Measurements from ENCODE around the gene SLC22A23.
"Not testable (repeated sequence)": the region's sequence is repeated elsewhere in the genome, so short reads cannot be mapped to it uniquely, and the experiment has no call there.

SLC22A23 gene

DNA sequence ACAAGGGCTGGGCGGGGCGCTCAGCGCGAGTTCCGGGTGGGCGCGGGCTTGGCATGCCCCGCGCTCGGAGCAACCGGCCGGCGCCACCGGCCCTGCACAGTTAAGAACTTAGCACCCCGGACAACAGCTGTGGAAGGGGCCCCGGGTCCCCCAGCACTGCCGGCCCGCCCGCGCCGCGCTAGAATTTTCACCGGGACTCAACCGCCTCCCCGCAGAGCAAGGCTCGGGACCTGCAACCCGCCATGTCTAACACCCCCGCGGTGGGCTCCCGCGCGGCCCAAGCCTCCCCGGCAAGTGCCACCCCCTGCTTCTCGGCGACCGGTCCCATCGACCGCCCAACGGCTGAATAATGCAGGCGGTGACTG is 203.3 kb downstream of the SLC22A23 start:
- Histone ChIP-seq H3K4me1 (ENCODE audit: control insufficient read depth in 1 of 2, insufficient read depth in 2 of 2, low read length in 2 of 2) (peaks cover 6 to 14% of the 10 kb centered on the region in 2 donors), H3K4me3 (ENCODE audit: low read depth in 1 of 2, low read length in 2 of 2) (no peak overlapping the region), H3K27ac (ENCODE audit: low read depth, low read length) (no peak overlapping the region), H3K9me3 (ENCODE audit: control insufficient read depth in 1 of 2, low read length in 2 of 2) (no peaks in the 10 kb centered on the region), H3K36me3 (ENCODE audit: control insufficient read depth in 1 of 2, insufficient read depth in 2 of 2, low read length in 2 of 2) (no peaks in the 10 kb centered on the region), H3K9ac (ENCODE audit: low read depth in 1 of 2, low read length in 2 of 2) (no peak overlapping the region), H3K27me3 (ENCODE audit: control insufficient read depth in 1 of 2, insufficient read depth in 2 of 2, low read length in 2 of 2) (no peaks in the 10 kb centered on the region)

- H3K4me3 ChIP-seq (ENCODE audit: low read depth in 1 of 2, low read length in 2 of 2), result no peak overlapping the region
- H3K4me1 ChIP-seq (ENCODE audit: control insufficient read depth in 1 of 2, insufficient read depth in 2 of 2, low read length in 2 of 2), result peaks cover 8 to 9% of the 10 kb centered on the region in 2 donors
- H3K27ac ChIP-seq (ENCODE audit: low read depth, low read length), result no peak overlapping the region
- H3K9ac ChIP-seq (ENCODE audit: low read depth in 1 of 2, low read length in 2 of 2), result no peak overlapping the region
- H3K9me3 ChIP-seq (ENCODE audit: control insufficient read depth in 1 of 2, low read length in 2 of 2), result no peaks in the 10 kb centered on the region
- H3K27me3 ChIP-seq (ENCODE audit: control insufficient read depth in 1 of 2, insufficient read depth in 2 of 2, low read length in 2 of 2), result no peaks in the 10 kb centered on the region
- no peaks in the 10 kb centered on the region for H3K36me3 ChIP-seq (ENCODE audit: control insufficient read depth in 1 of 2, insufficient read depth in 2 of 2, low read length in 2 of 2)
Measured at GRCh38 chr6:3252861-3253596, 203.8 kb downstream of the SLC22A23 start.

DNA sequence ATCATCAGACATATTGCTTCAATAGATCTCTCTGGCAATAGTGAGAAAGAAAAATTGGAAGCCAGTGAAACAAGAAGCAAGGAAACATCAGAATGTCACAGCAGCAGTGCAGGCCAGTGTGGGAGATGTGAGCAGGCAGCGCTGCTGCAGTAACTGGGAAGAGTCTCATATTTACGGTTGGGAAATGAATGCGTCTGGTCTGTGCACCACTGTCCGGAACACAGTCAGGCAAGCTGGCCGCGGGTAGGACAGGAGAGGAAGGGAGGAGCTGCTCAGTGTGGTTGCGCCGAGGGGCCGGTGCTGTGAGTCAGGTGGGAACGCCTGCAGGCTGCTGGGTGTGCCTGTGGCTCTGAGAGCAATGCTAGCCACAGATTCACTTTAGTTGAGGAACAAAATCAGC is 204.5 kb downstream of the SLC22A23 start:
- no peak overlapping the region for H3K9ac ChIP-seq (ENCODE audit: low read depth in 1 of 2, low read length in 2 of 2)
- no peak overlapping the region for H3K27ac ChIP-seq (ENCODE audit: low read depth, low read length)
- H3K36me3 ChIP-seq (ENCODE audit: control insufficient read depth in 1 of 2, insufficient read depth in 2 of 2, low read length in 2 of 2), result no peaks in the 10 kb centered on the region
- H3K4me3 ChIP-seq (ENCODE audit: low read depth in 1 of 2, low read length in 2 of 2), result no peak overlapping the region
- peaks cover 8 to 10% of the 10 kb centered on the region in 2 donors for H3K4me1 ChIP-seq (ENCODE audit: control insufficient read depth in 1 of 2, insufficient read depth in 2 of 2, low read length in 2 of 2)
- H3K27me3 ChIP-seq (ENCODE audit: control insufficient read depth in 1 of 2, insufficient read depth in 2 of 2, low read length in 2 of 2), result peaks cover 0 to 2% of the 10 kb centered on the region in 2 donors
- H3K9me3 ChIP-seq (ENCODE audit: control insufficient read depth in 1 of 2, low read length in 2 of 2), result no peaks in the 10 kb centered on the region

DNA sequence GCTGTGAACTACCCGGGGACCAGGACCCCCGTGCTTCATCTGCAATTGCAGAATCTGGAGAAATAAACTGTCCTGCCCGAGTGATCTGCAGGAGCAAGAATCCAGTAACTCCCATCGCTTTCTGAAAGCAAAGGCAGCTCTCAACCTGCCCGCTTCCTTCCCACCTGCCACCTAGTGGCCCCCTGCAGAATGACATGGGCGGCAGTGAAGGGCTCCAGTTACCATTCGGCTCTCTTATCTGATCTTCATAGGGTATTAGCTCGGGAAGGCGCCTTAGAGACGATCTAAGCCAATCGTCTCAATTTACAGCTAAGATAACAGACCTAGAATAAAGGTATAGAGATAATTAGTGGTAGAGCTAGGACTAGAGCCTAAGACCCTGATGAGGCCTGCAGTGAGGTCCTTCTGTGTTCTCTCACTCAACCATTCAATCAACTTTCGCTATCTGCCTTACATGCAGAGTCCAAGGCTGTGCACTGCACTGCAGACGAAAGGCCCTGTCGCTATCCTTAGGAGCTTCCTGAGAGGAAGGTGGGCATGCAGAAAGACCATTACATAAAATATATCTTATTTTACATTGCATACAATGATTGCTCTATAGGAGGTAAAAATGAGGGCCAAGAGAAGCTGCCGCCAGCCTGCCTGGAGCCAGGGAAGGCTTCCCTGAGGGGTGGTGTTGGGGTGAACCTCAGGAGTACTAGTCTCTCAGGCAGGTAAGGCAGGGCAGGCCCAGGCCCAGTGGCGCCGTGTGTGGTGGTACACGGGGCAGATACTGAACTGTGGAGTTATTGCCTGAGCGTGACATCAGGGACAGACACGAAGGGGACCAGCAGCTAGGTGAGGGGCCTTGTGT is 205.2 kb downstream of the SLC22A23 start:
- Histone ChIP-seq H3K9me3 (ENCODE audit: control insufficient read depth in 1 of 2, low read length in 2 of 2) (no peaks in the 10 kb centered on the region), H3K4me1 (ENCODE audit: control insufficient read depth in 1 of 2, insufficient read depth in 2 of 2, low read length in 2 of 2) (peaks cover 8 to 10% of the 10 kb centered on the region in 2 donors), H3K9ac (ENCODE audit: low read depth in 1 of 2, low read length in 2 of 2) (no peak overlapping the region), H3K4me3 (ENCODE audit: low read depth in 1 of 2, low read length in 2 of 2) (peak overlapping the region in 1 of 2 donors; percentile 40), H3K27ac (ENCODE audit: low read depth, low read length) (no peak overlapping the region), H3K27me3 (ENCODE audit: control insufficient read depth in 1 of 2, insufficient read depth in 2 of 2, low read length in 2 of 2) (peaks cover 0 to 4% of the 10 kb centered on the region in 2 donors), H3K36me3 (ENCODE audit: control insufficient read depth in 1 of 2, insufficient read depth in 2 of 2, low read length in 2 of 2) (no peaks in the 10 kb centered on the region)

DNA sequence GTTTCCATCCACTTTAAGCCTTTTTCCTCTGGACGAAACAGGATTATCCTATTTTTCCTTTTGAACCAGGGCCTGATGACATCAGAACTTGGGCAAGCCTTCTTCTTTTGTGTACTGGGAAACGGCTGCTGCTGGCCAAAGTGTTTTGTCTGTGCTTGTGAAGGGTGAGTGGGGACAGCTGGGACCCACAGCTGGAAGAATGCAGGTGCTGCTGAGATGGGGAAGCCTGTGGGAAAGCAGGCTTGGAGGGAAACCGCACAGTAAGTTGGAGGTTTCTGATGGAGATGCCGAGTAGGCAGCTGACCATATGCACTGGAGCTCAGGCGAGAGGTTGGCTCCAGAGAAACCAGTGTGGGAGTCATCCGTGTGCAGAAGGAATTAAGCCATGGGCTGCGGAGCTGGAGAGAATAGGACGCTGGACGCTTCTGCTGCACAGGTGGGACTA is 206.6 kb downstream of the SLC22A23 start:
- H3K4me1 ChIP-seq (ENCODE audit: control insufficient read depth in 1 of 2, insufficient read depth in 2 of 2, low read length in 2 of 2), result peaks cover 8 to 10% of the 10 kb centered on the region in 2 donors
- no peaks in the 10 kb centered on the region for H3K36me3 ChIP-seq (ENCODE audit: control insufficient read depth in 1 of 2, insufficient read depth in 2 of 2, low read length in 2 of 2)
- no peak overlapping the region for H3K27ac ChIP-seq (ENCODE audit: low read depth, low read length)
- H3K4me3 ChIP-seq (ENCODE audit: low read depth in 1 of 2, low read length in 2 of 2), result no peak overlapping the region
- peaks cover 0 to 4% of the 10 kb centered on the region in 2 donors for H3K27me3 ChIP-seq (ENCODE audit: control insufficient read depth in 1 of 2, insufficient read depth in 2 of 2, low read length in 2 of 2)
- H3K9ac ChIP-seq (ENCODE audit: low read depth in 1 of 2, low read length in 2 of 2), result no peak overlapping the region
- no peaks in the 10 kb centered on the region for H3K9me3 ChIP-seq (ENCODE audit: control insufficient read depth in 1 of 2, low read length in 2 of 2)

DNA sequence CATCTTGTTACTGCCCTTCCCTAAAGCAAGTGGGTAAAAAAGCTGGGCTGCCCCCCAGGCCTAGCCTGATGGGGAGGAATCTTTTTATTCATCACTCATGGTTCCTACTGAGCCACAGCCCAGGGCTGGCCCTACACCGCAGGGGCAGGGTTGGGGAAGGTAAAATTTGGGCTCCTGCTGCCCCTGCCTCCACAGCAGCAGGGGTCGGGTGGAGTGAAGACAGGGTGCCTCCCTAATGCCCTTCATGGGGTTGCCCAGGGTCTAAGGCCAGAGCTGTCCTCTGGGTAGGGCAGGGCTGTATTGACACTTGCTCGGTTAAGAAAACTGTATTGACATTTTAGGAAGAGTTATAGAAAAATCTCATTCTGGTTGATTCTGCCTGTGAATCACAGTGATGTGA is 207.0 kb downstream of the SLC22A23 start:
- H3K27ac ChIP-seq (ENCODE audit: low read depth, low read length), result no peak overlapping the region
- no peak overlapping the region for H3K9ac ChIP-seq (ENCODE audit: low read depth in 1 of 2, low read length in 2 of 2)
- H3K4me3 ChIP-seq (ENCODE audit: low read depth in 1 of 2, low read length in 2 of 2), result no peak overlapping the region
- peaks cover 0 to 4% of the 10 kb centered on the region in 2 donors for H3K27me3 ChIP-seq (ENCODE audit: control insufficient read depth in 1 of 2, insufficient read depth in 2 of 2, low read length in 2 of 2)
- no peaks in the 10 kb centered on the region for H3K9me3 ChIP-seq (ENCODE audit: control insufficient read depth in 1 of 2, low read length in 2 of 2)
- H3K4me1 ChIP-seq (ENCODE audit: control insufficient read depth in 1 of 2, insufficient read depth in 2 of 2, low read length in 2 of 2), result peaks cover 8 to 10% of the 10 kb centered on the region in 2 donors
- H3K36me3 ChIP-seq (ENCODE audit: control insufficient read depth in 1 of 2, insufficient read depth in 2 of 2, low read length in 2 of 2), result no peaks in the 10 kb centered on the region

DNA sequence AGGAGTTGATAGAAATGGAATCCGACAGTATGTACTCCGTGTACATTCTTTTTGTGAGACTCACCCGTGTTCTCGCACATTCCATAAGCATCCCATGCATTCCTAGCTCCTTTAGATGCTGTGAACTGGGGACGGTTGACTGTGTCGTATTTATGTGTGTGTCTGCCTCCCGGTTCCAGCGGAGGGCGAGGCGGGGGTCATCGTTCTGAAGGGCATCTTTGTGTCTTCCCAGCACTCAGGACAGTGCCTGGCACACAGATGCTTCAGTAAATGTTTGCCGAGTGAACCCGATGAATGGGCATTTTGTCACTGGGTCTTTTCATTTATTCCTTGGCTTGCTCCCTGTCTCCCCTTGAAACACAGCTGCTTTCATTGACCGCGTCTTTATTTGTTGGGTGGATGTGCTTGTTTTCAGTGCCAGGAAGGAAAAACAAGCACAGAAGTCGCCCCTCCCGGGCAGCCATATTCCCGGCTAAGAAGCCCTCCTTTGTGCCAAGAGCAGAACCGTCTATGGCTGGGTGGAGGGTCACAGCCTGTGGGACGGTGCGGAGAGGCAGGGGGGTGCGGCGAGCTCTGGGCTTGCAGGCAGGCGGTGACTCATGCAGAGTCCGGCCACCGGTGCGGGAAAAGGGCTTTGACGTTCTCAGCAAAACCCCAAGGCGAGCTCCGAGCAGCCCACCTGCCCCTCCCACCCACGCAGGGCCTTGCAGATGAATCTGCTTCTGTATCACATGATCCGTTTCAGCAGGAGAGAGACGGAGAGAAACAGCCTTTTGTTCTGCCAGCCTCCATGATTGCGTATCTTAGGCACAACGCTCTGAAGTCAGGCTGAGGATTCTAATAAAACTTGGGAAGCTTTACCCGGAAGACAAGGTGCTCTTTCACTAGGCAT is 209.3 kb downstream of the SLC22A23 start:
- no peak overlapping the region for H3K9ac ChIP-seq (ENCODE audit: low read depth in 1 of 2, low read length in 2 of 2)
- no peaks in the 10 kb centered on the region for H3K9me3 ChIP-seq (ENCODE audit: control insufficient read depth in 1 of 2, low read length in 2 of 2)
- no peaks in the 10 kb centered on the region for H3K36me3 ChIP-seq (ENCODE audit: control insufficient read depth in 1 of 2, insufficient read depth in 2 of 2, low read length in 2 of 2)
- H3K4me1 ChIP-seq (ENCODE audit: control insufficient read depth in 1 of 2, insufficient read depth in 2 of 2, low read length in 2 of 2), result peaks cover 8 to 10% of the 10 kb centered on the region in 2 donors
- H3K27ac ChIP-seq (ENCODE audit: low read depth, low read length), result no peak overlapping the region
- H3K27me3 ChIP-seq (ENCODE audit: control insufficient read depth in 1 of 2, insufficient read depth in 2 of 2, low read length in 2 of 2), result peaks cover 0 to 6% of the 10 kb centered on the region in 2 donors
- H3K4me3 ChIP-seq (ENCODE audit: low read depth in 1 of 2, low read length in 2 of 2), result peak overlapping the region; percentile 50

- no peaks in the 10 kb centered on the region for H3K36me3 ChIP-seq (ENCODE audit: control insufficient read depth in 1 of 2, insufficient read depth in 2 of 2, low read length in 2 of 2)
Measured at GRCh38 chr6:3245216-3245615, 211.6 kb downstream of the SLC22A23 start.

DNA sequence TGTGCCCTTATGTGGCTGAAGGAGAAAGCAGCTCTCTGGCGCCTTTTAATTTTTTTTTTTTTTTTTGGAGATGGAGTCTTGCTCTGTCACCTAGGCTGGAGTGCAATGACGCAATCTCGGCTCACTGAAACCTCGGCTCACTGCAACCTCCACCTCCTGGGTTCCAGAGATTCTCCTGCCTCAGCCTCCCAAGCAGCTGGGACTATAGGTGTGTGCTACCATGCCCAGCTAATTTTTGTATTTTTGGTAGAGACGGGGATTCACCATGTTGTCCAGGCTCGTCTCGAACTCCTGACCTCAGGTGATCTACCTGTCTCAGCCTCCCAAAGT is 212.1 kb downstream of the SLC22A23 start:
- H3K27me3 ChIP-seq (ENCODE audit: control insufficient read depth in 1 of 2, insufficient read depth in 2 of 2, low read length in 2 of 2); H3K36me3 ChIP-seq (ENCODE audit: control insufficient read depth in 1 of 2, insufficient read depth in 2 of 2, low read length in 2 of 2); H3K27ac ChIP-seq (ENCODE audit: low read depth, low read length); H3K4me3 ChIP-seq (ENCODE audit: low read depth in 1 of 2, low read length in 2 of 2); H3K4me1 ChIP-seq (ENCODE audit: control insufficient read depth in 1 of 2, insufficient read depth in 2 of 2, low read length in 2 of 2); H3K9ac ChIP-seq (ENCODE audit: low read depth in 1 of 2, low read length in 2 of 2); H3K9me3 ChIP-seq (ENCODE audit: control insufficient read depth in 1 of 2, low read length in 2 of 2): not testable (repeated sequence)

More at GRCh38 chr6:3245216-3245615, 211.6 kb downstream of the SLC22A23 start:
- peaks cover 0 to 6% of the 10 kb centered on the region in 2 donors for H3K27me3 ChIP-seq (ENCODE audit: control insufficient read depth in 1 of 2, insufficient read depth in 2 of 2, low read length in 2 of 2)
- no peak overlapping the region for H3K27ac ChIP-seq (ENCODE audit: low read depth, low read length)
- no peaks in the 10 kb centered on the region for H3K9me3 ChIP-seq (ENCODE audit: control insufficient read depth in 1 of 2, low read length in 2 of 2)
- no peak overlapping the region for H3K4me3 ChIP-seq (ENCODE audit: low read depth in 1 of 2, low read length in 2 of 2)
- H3K4me1 ChIP-seq (ENCODE audit: control insufficient read depth in 1 of 2, insufficient read depth in 2 of 2, low read length in 2 of 2), result peaks cover 0 to 4% of the 10 kb centered on the region in 2 donors
- no peak overlapping the region for H3K9ac ChIP-seq (ENCODE audit: low read depth in 1 of 2, low read length in 2 of 2)
